ENCODE measurements around the gene BBLN. TPM values are rescaled to one million over a fixed set of nuclear protein-coding genes. Genes with fewer than 3 reads are reported as not detected.

Gene BBLN
- total and polyA plus RNA-seq, 5 experiments from 2014 or later: 47.7 to 122 (median 116) TPM

GRCh38 chr9:128191406-128192046, 31.5 kb downstream of the BBLN start, which contains the start of gene CIZ1:
Gene CIZ1 (minus strand): TSS chr9:128191572. CDS start chr9:128190857, 715 bp downstream.
- POLR2A ChIA-PET: interaction anchor here (0.5 to 2.1 kb wide), 6 partner anchors 8 to 61 kb away, joined by 3 to 11 read pairs (median 4); partner anchors contain the start of gene BBLN
- Mint-ChIP-seq H3K4me3 (peak within 1 kb of the TSS; percentile 87 to 97 (median 94)), H3K27me3 (no peaks in the 10 kb centered on the region), H3K4me1 (peaks cover 5 to 41% (median 25%) of the 10 kb centered on the region in 4 donors), H3K27ac (peak within 1 kb of the TSS; percentile 86 to 99 (median 92)), H3K36me3 (peaks cover 0 to 30% (median 5%) of the 10 kb centered on the region in 3 donors), H3K9me3 (no peaks in the 10 kb centered on the region)
- DNase-seq (peak; percentile 44 to 81 (median 70)), ATAC-seq (peak; percentile 90 to 93)

- Mint-ChIP-seq H3K9me3 (no peaks in the 10 kb centered on the region), H3K4me3 (peak overlapping the region in 9 of 10 donors; percentile 43 to 97 (median 62)), H3K27ac (peak overlapping the region in 3 of 10 donors; percentile 34 to 82 (median 38)), H3K4me1 (peaks cover 5 to 38% (median 20%) of the 10 kb centered on the region in 4 donors), H3K36me3 (peaks cover 0 to 19% (median 5%) of the 10 kb centered on the region in 3 donors), H3K27me3 (no peaks in the 10 kb centered on the region)
- peak in 7 of 10 donors; percentile 27 to 67 (median 49) for DNase-seq
- POLR2A ChIA-PET: interaction anchor here (0.6 to 2.1 kb wide), 3 partner anchors 32 to 879 kb away, joined by 3 to 11 read pairs (median 3); partner anchors contain the start of gene BBLN
- peak in 1 of 2 donors; percentile 69 for ATAC-seq
Measured at GRCh38 chr9:128192601-128193371, 32.7 kb downstream of the BBLN start.

- ATAC-seq: no peak
- POLR2A ChIA-PET: interaction anchor here (0.7 kb wide), 2 partner anchors 30 to 705 kb away, joined by 3 to 4 read pairs; no protein-coding TSS in a partner anchor
- H3K4me1 Mint-ChIP-seq: peaks cover 5 to 31% (median 17%) of the 10 kb centered on the region in 4 donors
- peaks cover 0 to 11% (median 2%) of the 10 kb centered on the region in 3 donors for H3K36me3 Mint-ChIP-seq
- no peaks in the 10 kb centered on the region for H3K27me3 Mint-ChIP-seq
- peak overlapping the region in 1 of 10 donors; percentile 8 for H3K27ac Mint-ChIP-seq
- H3K9me3 Mint-ChIP-seq: no peaks in the 10 kb centered on the region
- no peak for DNase-seq
- peak overlapping the region in 5 of 10 donors; percentile 8 to 74 (median 14) for H3K4me3 Mint-ChIP-seq
Measured at GRCh38 chr9:128193469-128194096, 33.5 kb downstream of the BBLN start.

- no peak overlapping the region for H3K27ac Mint-ChIP-seq
Measured at GRCh38 chr9:128201441-128202369, 41.6 kb downstream of the BBLN start.

GRCh38 chr9:128202648-128203023, 42.6 kb downstream of the BBLN start:
- Mint-ChIP-seq H3K27ac (peak overlapping the region in 9 of 10 donors; percentile 8 to 90 (median 68)), H3K9me3 (no peaks in the 10 kb centered on the region), H3K36me3 (no peaks in the 10 kb centered on the region), H3K4me3 (peak overlapping the region; percentile 59 to 89 (median 80)), H3K27me3 (peaks cover 0 to 14% (median 4%) of the 10 kb centered on the region in 5 donors), H3K4me1 (peaks cover 8 to 9% (median 8%) of the 10 kb centered on the region in 4 donors)
- DNase-seq (no peak), ATAC-seq (no peak)
- POLR2A ChIA-PET: interaction anchor here (0.6 kb wide), 1 partner anchor 42 kb away, joined by 4 read pairs; no protein-coding TSS in a partner anchor

More at GRCh38 chr9:128201441-128202369, 41.6 kb downstream of the BBLN start:
- Mint-ChIP-seq H3K27me3 (peaks cover 0 to 11% (median 3%) of the 10 kb centered on the region in 5 donors), H3K4me3 (peak overlapping the region in 1 of 10 donors; percentile 29), H3K4me1 (peaks cover 8 to 9% (median 8%) of the 10 kb centered on the region in 4 donors), H3K36me3 (no peaks in the 10 kb centered on the region), H3K9me3 (no peaks in the 10 kb centered on the region)
- no peak for DNase-seq
- ATAC-seq: no peak
- POLR2A ChIA-PET: no interaction called here

GRCh38 chr9:128203024-128203706, 43.1 kb downstream of the BBLN start, which contains the start of gene DNM1:
Gene DNM1 (plus strand): TSS chr9:128203379. CDS start chr9:128203471, 92 bp downstream.
- DNase-seq (peak; percentile 57 to 83 (median 76)), ATAC-seq (peak; percentile 92 to 93)
- Mint-ChIP-seq H3K4me3 (peak within 1 kb of the TSS; percentile 66 to 89 (median 80)), H3K36me3 (no peaks in the 10 kb centered on the region), H3K9me3 (no peaks in the 10 kb centered on the region), H3K27me3 (peaks cover 0 to 14% (median 4%) of the 10 kb centered on the region in 5 donors), H3K27ac (peak within 1 kb of the TSS; percentile 8 to 90 (median 68)), H3K4me1 (peaks cover 8 to 9% (median 8%) of the 10 kb centered on the region in 4 donors)
- POLR2A ChIA-PET: interaction anchor here (0.6 to 1.0 kb wide), 2 partner anchors 12 to 44 kb away, joined by 3 read pairs; partner anchors contain the start of gene CIZ1

GRCh38 chr9:128203707-128204551, 43.9 kb downstream of the BBLN start:
- no peaks in the 10 kb centered on the region for H3K36me3 Mint-ChIP-seq
- peak overlapping the region; percentile 45 to 75 (median 66) for H3K4me3 Mint-ChIP-seq
- POLR2A ChIA-PET: interaction anchor here (0.6 to 1.0 kb wide), 2 partner anchors 13 to 45 kb away, joined by 3 read pairs; partner anchors contain the start of gene CIZ1
- ATAC-seq (peak; percentile 17 to 43), DNase-seq (peak in 1 of 10 donors; percentile 24)
- H3K27ac Mint-ChIP-seq: peak overlapping the region in 1 of 10 donors; percentile 77
- peaks cover 8 to 9% (median 8%) of the 10 kb centered on the region in 4 donors for H3K4me1 Mint-ChIP-seq
- no peaks in the 10 kb centered on the region for H3K9me3 Mint-ChIP-seq
- peaks cover 0 to 19% (median 6%) of the 10 kb centered on the region in 5 donors for H3K27me3 Mint-ChIP-seq

- no peak for ATAC-seq
- Mint-ChIP-seq H3K27ac (no peak overlapping the region), H3K9me3 (no peaks in the 10 kb centered on the region), H3K27me3 (peaks cover 0 to 19% (median 6%) of the 10 kb centered on the region in 5 donors), H3K4me1 (peaks cover 8 to 9% (median 8%) of the 10 kb centered on the region in 4 donors), H3K4me3 (peak overlapping the region in 8 of 10 donors; percentile 20 to 71 (median 51)), H3K36me3 (no peaks in the 10 kb centered on the region)
- no peak for DNase-seq
- POLR2A ChIA-PET: interaction anchor here (0.8 kb wide), 1 partner anchor 16 kb away, joined by 4 read pairs; no protein-coding TSS in a partner anchor
Measured at GRCh38 chr9:128204858-128205257, 44.8 kb downstream of the BBLN start.

GRCh38 chr9:128205296-128205944, 45.4 kb downstream of the BBLN start:
- POLR2A ChIA-PET: interaction anchor here (0.8 kb wide), 1 partner anchor 15 kb away, joined by 4 read pairs; no protein-coding TSS in a partner anchor
- H3K4me3 Mint-ChIP-seq: peak overlapping the region in 4 of 10 donors; percentile 6 to 66 (median 40)
- H3K27me3 Mint-ChIP-seq: peaks cover 0 to 19% (median 6%) of the 10 kb centered on the region in 5 donors
- ATAC-seq (no peak), DNase-seq (no peak)
- no peaks in the 10 kb centered on the region for H3K9me3 Mint-ChIP-seq
- no peak overlapping the region for H3K27ac Mint-ChIP-seq
- peaks cover 8 to 9% (median 8%) of the 10 kb centered on the region in 4 donors for H3K4me1 Mint-ChIP-seq
- no peaks in the 10 kb centered on the region for H3K36me3 Mint-ChIP-seq
